Vagina (tissue), 2 donors: Measurements from ENCODE around the gene ANKS1B. TPM values are rescaled to one million over a fixed set of nuclear protein-coding genes. Genes with fewer than 3 reads are reported as not detected.

Experiments used
- DNase-seq, 2 donors: peaks; one replicate each; pipeline ENCODE4 v3.0.0-alpha.2; 2017; ENCODE audit errors: extremely low spot score in 2 of 2
- H3K27ac ChIP-seq: fragments of 200-600 bp; sonication (generic); one replicate; pipeline ENCODE4 v1.5.1; 2019
- H3K27me3 ChIP-seq: fragments of 200-600 bp; sonication (generic); one replicate; pipeline ENCODE4 v1.5.1; 2019
- H3K36me3 ChIP-seq, 2 donors: fragments of 200-600 bp; sonication (generic); one replicate each; pipeline ENCODE4 v1.5.1; 2017 to 2019
- H3K4me1 ChIP-seq: fragments of 200-600 bp; sonication (generic); one replicate; pipeline ENCODE4 v1.5.1; 2019
- H3K4me3 ChIP-seq, 2 donors: fragments of 200-600 bp; sonication (generic); 1 replicate in 1 of 2; 2 replicates in 1 of 2; pipeline ENCODE4 v1.5.1; 2016 to 2019
- H3K9me3 ChIP-seq: fragments of 200-600 bp; sonication (generic); one replicate; pipeline ENCODE4 v1.5.1; 2019
- CTCF ChIP-seq, 3 experiments: fragments of 450-650 bp in 2 of 3; fragments of 200-600 bp in 1 of 3; sonication (generic) in 1 of 3; IDR thresholded peaks; one replicate each; pipeline ENCODE4 v1.5.1; 2017 to 2019; ENCODE audit warnings: antibody characterized with exemption in 3 of 3, mild to moderate bottlenecking in 2 of 3, moderate library complexity in 2 of 3
- POLR2A ChIP-seq, 2 donors: fragments of 450-650 bp; IDR thresholded peaks; one replicate each; pipeline ENCODE4 v1.6.1; 2017; ENCODE audit warnings: antibody characterized with exemption in 2 of 2, mild to moderate bottlenecking in 2 of 2, moderate library complexity in 2 of 2
- POLR2AphosphoS5 ChIP-seq, 2 donors: sonication (generic); formaldehyde crosslinking; IDR thresholded peaks; one replicate each; pipeline ENCODE4 v1.9.0; 2017; ENCODE audit warnings: antibody characterized with exemption in 2 of 2, mild to moderate bottlenecking in 2 of 2, low read depth in 1 of 2; ENCODE audit not compliant: insufficient read depth in 1 of 2
- intact Hi-C: fragments of 100-400 bp; cut with DNase I; formaldehyde crosslinking; loops from one replicate; pipeline ENCODE4 v1.15.1; 2023
- total RNA-seq: library from RNA; depleted of rRNA; stranded (reverse); fragments of >200 nt; gene quantifications from one replicate; pipeline ENCODE4 v1.2.3, GENCODE V29; 2016

ANKS1B gene
- total RNA-seq, 1 donor from 2014 or later: 11.5 TPM

DNA sequence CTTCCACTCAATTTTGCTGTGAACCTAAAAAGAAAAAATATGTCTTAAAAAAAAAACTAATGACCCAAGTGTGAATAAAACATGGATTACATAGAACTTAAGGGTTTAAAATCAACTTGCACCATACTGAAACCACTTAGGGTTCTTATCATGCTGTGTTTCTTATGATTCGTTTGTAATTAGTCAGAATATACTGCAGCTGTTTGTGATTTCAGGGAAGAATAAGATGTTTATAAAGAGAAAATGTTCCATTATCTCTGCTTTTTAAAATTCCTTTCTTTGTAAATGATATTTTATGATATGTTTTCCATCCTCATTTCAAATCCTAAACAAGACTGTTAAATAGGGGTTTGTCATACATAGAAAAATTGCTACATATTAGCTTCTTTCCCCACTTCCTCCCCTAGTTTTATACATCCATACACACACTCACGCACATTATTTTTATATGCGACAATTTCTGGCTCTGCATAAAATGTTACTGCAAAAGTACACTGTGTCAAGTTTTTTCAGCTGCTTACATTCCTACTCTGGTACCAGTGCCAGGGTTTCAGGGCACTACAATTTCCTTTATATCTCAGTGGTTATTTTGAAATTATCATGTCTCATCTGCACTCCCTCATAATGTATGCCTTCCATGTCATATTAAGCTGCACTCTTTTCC, 612.3 kb downstream of the ANKS1B start:
- intact Hi-C loops: no loop called here
- TF ChIP-seq POLR2A (IDR thresholded peaks at IDR 0.05) (no peak), CTCF (IDR thresholded peaks at IDR 0.05) (no peak), POLR2AphosphoS5 (IDR thresholded peaks at IDR 0.05; ENCODE audit: insufficient read depth in 1 of 2, low read depth in 1 of 2) (no peak)
- Histone ChIP-seq H3K27me3 (no peaks in the 10 kb centered on the region), H3K27ac (no peak overlapping the region), H3K4me1 (peaks cover 6% of the 10 kb centered on the region), H3K36me3 (no peaks in the 10 kb centered on the region), H3K4me3 (no peak overlapping the region), H3K9me3 (no peaks in the 10 kb centered on the region)
- DNase-seq: no peak

DNA sequence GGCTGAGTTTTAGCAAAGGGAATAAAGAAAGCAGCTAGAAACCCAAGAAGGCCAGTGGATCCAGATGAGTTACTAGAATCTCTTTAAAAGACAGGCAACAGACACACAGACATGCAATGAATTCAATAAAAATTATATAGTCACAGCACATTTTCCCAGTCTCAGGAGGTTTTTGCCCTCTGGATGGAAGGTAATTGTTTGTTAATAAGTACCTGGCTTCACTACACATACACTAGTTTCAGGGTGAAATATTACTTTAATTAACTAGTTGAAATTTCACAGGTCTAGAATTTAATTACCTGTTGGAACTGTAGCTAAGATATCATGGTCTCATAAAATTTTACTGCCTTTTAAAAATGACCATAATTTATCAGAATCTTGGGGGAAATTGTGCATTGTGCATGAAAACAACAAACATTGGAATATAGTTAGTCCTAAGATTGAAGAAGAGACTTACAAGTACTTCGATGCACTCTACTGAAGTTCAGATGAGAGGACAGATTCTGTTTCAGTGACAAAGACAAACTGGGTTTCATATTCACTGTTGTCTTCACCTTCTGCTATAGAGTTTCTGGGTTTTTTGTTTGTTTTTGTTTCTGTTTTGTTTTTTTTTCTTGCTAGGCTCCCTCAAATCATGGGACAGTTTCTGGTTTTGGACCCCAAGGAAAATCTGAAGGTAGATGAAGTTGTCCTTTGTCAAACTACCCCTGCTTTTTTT, 614.2 kb downstream of the ANKS1B start:
- no peaks in the 10 kb centered on the region for H3K27me3 ChIP-seq
- no peaks in the 10 kb centered on the region for H3K36me3 ChIP-seq
- H3K9me3 ChIP-seq: no peaks in the 10 kb centered on the region
- H3K4me1 ChIP-seq: peaks cover 6% of the 10 kb centered on the region
- no peak overlapping the region for H3K4me3 ChIP-seq
- H3K27ac ChIP-seq: no peak overlapping the region
- intact Hi-C loops: no loop called here
- TF ChIP-seq CTCF (IDR thresholded peaks at IDR 0.05) (no peak), POLR2AphosphoS5 (IDR thresholded peaks at IDR 0.05; ENCODE audit: insufficient read depth in 1 of 2, low read depth in 1 of 2) (no peak), POLR2A (IDR thresholded peaks at IDR 0.05) (no peak)
- DNase-seq: no peak

GRCh38 chr12:99367181-99367580, 617.6 kb downstream of the ANKS1B start:
- H3K27ac ChIP-seq: no peak overlapping the region
- TF ChIP-seq POLR2A (IDR thresholded peaks at IDR 0.05) (no peak), POLR2AphosphoS5 (IDR thresholded peaks at IDR 0.05; ENCODE audit: insufficient read depth in 1 of 2, low read depth in 1 of 2) (no peak), CTCF (IDR thresholded peaks at IDR 0.05) (no peak)
- H3K27me3 ChIP-seq: no peaks in the 10 kb centered on the region
- no peak for DNase-seq
- no peaks in the 10 kb centered on the region for H3K36me3 ChIP-seq
- H3K9me3 ChIP-seq: no peaks in the 10 kb centered on the region
- peaks cover 6% of the 10 kb centered on the region for H3K4me1 ChIP-seq
- no peak overlapping the region for H3K4me3 ChIP-seq
- intact Hi-C loops: no loop called here

DNA sequence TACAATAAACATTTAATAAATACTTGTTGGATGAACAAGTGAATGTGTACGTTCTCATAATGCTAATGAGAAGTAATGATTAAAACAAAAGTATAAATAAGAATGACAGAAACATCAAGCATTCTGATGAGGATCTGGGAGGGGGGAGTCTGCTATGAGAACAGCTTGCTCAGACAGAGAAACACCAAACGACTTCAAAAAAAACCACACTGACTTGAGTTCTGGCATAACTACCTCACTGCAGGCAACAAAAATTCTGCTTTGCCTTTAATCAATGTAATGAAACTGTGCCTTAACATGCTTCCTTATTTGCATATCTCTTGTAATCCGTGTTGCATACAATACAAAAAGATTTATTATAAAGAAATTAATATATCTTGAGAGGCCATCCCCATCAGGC, 632.5 kb downstream of the ANKS1B start:
- intact Hi-C loops: no loop called here

More for the DNA sequence above, 632.5 kb downstream of the ANKS1B start:
- Histone ChIP-seq H3K4me1 (no peaks in the 10 kb centered on the region), H3K9me3 (no peaks in the 10 kb centered on the region), H3K36me3 (no peaks in the 10 kb centered on the region), H3K4me3 (no peak overlapping the region), H3K27me3 (no peaks in the 10 kb centered on the region), H3K27ac (no peak overlapping the region)
- TF ChIP-seq POLR2AphosphoS5 (IDR thresholded peaks at IDR 0.05; ENCODE audit: insufficient read depth in 1 of 2, low read depth in 1 of 2) (no peak), CTCF (IDR thresholded peaks at IDR 0.05) (no peak), POLR2A (IDR thresholded peaks at IDR 0.05) (no peak)
- no peak for DNase-seq
